NT2/D1 (cell line): ENCODE measurements around the gene BICD2.

ENCODE experiments used
- YY1 ChIP-seq: IDR thresholded peaks from 2 replicates; pipeline ENCODE4 v1.6.1; 2011; ENCODE audit not compliant: insufficient read length, insufficient read depth
- ZNF274 ChIP-seq: IDR thresholded peaks from 2 replicates; pipeline ENCODE4 v1.6.1; 2011; ENCODE audit warnings: mild to moderate bottlenecking, low read depth, low read length

- TF ChIP-seq ZNF274 (no peak), YY1 (no peak)
These were observed 2.9 kb downstream of the BICD2 start for GRCh38 chr9:92761686-92762085.
